B cell (primary cell): Measurements from ENCODE around the gene UGT1A5.

Source experiments
- CTCF ChIP-seq: fragments of 200-600 bp; IDR thresholded peaks from one replicate; pipeline ENCODE4 v1.8.0; 2022; ENCODE audit warnings: antibody characterized with exemption, mild to moderate bottlenecking
- EZH2 ChIP-seq: IDR thresholded peaks from 2 replicates; pipeline ENCODE4 v1.6.1; 2012; ENCODE audit warnings: borderline replicate concordance, low read depth, mild to moderate bottlenecking, moderate library complexity, low read length; ENCODE audit not compliant: insufficient read depth, poor library complexity, severe bottlenecking

GRCh38 chr2:233708942-233709341 is 3.8 kb upstream of the UGT1A5 start:
- TF ChIP-seq CTCF: no peak
- TF ChIP-seq EZH2: no peak
